Suprapubic skin (tissue), 4 donors: Measurements from ENCODE around the gene TAF10.

ENCODE experiments used
- POLR2A ChIP-seq, 2 donors: fragments of 450-650 bp; IDR thresholded peaks; one replicate each; pipeline ENCODE4 v1.6.1; 2017; ENCODE audit warnings: antibody characterized with exemption in 2 of 2, mild to moderate bottlenecking in 2 of 2, moderate library complexity in 2 of 2
- POLR2AphosphoS5 ChIP-seq, 3 donors: sonication (generic); formaldehyde crosslinking; IDR thresholded peaks; one replicate each; pipeline ENCODE4 v1.6.1; 2017; ENCODE audit warnings: antibody characterized with exemption in 3 of 3
- TF ChIP-seq, protein P1 (sequence below), 2 donors: fragments of 200-600 bp in 1 of 2; fragments of 450-650 bp in 1 of 2; sonication (generic) in 1 of 2; IDR thresholded peaks; one replicate each; pipeline ENCODE4 v1.5.1; 2016 to 2019; ENCODE audit warnings: antibody characterized with exemption in 2 of 2, mild to moderate bottlenecking in 1 of 2, moderate library complexity in 1 of 2

DNA sequence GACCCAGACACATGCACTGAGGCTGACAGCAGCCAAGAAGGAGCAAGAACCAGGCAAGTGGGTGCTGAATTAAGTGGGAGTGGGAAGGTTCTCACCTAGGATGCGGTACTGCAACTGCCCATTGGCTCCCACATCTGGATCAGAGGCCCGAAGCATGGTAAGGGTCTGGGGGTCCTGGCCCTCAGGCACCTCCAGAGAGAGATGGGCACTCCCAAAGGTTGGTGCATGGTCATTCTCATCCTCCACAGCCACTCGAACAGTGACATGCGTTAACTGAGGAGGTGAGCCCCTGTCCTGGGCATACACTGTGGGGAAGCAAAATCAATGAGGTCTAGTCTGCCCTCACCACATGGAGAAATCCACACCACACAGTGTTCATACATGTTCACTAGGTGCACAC lies 16.5 kb upstream of the TAF10 start:
- TF ChIP-seq, protein P1, sequence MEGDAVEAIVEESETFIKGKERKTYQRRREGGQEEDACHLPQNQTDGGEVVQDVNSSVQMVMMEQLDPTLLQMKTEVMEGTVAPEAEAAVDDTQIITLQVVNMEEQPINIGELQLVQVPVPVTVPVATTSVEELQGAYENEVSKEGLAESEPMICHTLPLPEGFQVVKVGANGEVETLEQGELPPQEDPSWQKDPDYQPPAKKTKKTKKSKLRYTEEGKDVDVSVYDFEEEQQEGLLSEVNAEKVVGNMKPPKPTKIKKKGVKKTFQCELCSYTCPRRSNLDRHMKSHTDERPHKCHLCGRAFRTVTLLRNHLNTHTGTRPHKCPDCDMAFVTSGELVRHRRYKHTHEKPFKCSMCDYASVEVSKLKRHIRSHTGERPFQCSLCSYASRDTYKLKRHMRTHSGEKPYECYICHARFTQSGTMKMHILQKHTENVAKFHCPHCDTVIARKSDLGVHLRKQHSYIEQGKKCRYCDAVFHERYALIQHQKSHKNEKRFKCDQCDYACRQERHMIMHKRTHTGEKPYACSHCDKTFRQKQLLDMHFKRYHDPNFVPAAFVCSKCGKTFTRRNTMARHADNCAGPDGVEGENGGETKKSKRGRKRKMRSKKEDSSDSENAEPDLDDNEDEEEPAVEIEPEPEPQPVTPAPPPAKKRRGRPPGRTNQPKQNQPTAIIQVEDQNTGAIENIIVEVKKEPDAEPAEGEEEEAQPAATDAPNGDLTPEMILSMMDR (IDR thresholded peaks at IDR 0.05) = no peak
- TF ChIP-seq POLR2A (IDR thresholded peaks at IDR 0.05) (no peak), POLR2AphosphoS5 (IDR thresholded peaks at IDR 0.05) (no peak)
